Keratinocyte (primary cell): ENCODE measurements around the gene TECR. TPM values are rescaled to one million over a fixed set of nuclear protein-coding genes. Genes with fewer than 3 reads are reported as not detected.

ENCODE experiments used
- DNase-seq: peaks from one replicate; pipeline ENCODE4 v3.0.0-alpha.2; 2011; ENCODE audit warnings: low read depth, missing footprints, low spot score
- FAIRE-seq: peaks from 2 replicates; lab custom pipeline; 2011; peaks lifted over from hg19 to GRCh38; lab: Jason Lieb, UNC
- H2AFZ ChIP-seq: 2 replicates; pipeline ENCODE4 v1.6.0; 2012; ENCODE audit warnings: low read length, control low read depth, inconsistent platforms; ENCODE audit not compliant: control insufficient read depth
- H3K27ac ChIP-seq: 2 replicates; pipeline ENCODE4 v1.5.1; 2011; ENCODE audit warnings: low read length; ENCODE audit not compliant: control insufficient read depth, insufficient read depth
- H3K27me3 ChIP-seq: 3 replicates; pipeline ENCODE4 v1.6.0; 2011; ENCODE audit warnings: low read length; ENCODE audit not compliant: control insufficient read depth, insufficient read depth; ENCODE audit errors: extremely low read depth
- H3K36me3 ChIP-seq, 2 experiments: 2 replicates in 1 of 2; 3 replicates in 1 of 2; pipeline ENCODE4 v1.5.1; 2011; ENCODE audit warnings: low read length in 2 of 2, mild to moderate bottlenecking in 1 of 2; ENCODE audit not compliant: control insufficient read depth in 2 of 2, insufficient read depth in 2 of 2; ENCODE audit errors: extremely low read depth in 1 of 2
- H3K4me1 ChIP-seq: 3 replicates; pipeline ENCODE4 v1.5.1; 2011; ENCODE audit warnings: low read length; ENCODE audit not compliant: control insufficient read depth, insufficient read depth; ENCODE audit errors: extremely low read depth
- H3K4me2 ChIP-seq: 3 replicates; pipeline ENCODE4 v1.6.0; 2011; ENCODE audit warnings: low read depth, low read length; ENCODE audit not compliant: control insufficient read depth, insufficient read depth; ENCODE audit errors: extremely low read depth
- H3K4me3 ChIP-seq, 3 experiments: fragments of 200-600 bp in 1 of 3; sonication (generic) in 1 of 3; 2 replicates in 2 of 3; 3 replicates in 1 of 3; pipeline ENCODE4 v1.5.1; 2011 to 2016; ENCODE audit warnings: low read length in 3 of 3, mild to moderate bottlenecking in 3 of 3, control low read depth in 2 of 3, inconsistent platforms in 1 of 3, low read depth in 1 of 3, mixed read lengths in 1 of 3, mixed run types in 1 of 3, moderate library complexity in 1 of 3; ENCODE audit not compliant: control insufficient read depth in 2 of 3, insufficient read depth in 2 of 3; ENCODE audit errors: extremely low read depth in 1 of 3
- H3K79me2 ChIP-seq: 2 replicates; pipeline ENCODE4 v1.6.0; 2012; ENCODE audit warnings: low read length; ENCODE audit not compliant: control insufficient read depth, insufficient read depth
- H3K9ac ChIP-seq: 3 replicates; pipeline ENCODE4 v1.6.0; 2011; ENCODE audit warnings: low read length; ENCODE audit not compliant: control insufficient read depth, insufficient read depth; ENCODE audit errors: extremely low read depth
- H3K9me1 ChIP-seq: 3 replicates; pipeline ENCODE4 v1.6.0; 2011; ENCODE audit warnings: low read length; ENCODE audit not compliant: control insufficient read depth, insufficient read depth; ENCODE audit errors: extremely low read depth
- H3K9me3 ChIP-seq: 2 replicates; pipeline ENCODE4 v1.5.1; 2012; ENCODE audit warnings: low read depth, low read length; ENCODE audit not compliant: control insufficient read depth
- H4K20me1 ChIP-seq: 3 replicates; pipeline ENCODE4 v1.6.0; 2011; ENCODE audit warnings: low read length; ENCODE audit not compliant: control insufficient read depth, insufficient read depth; ENCODE audit errors: extremely low read depth
- EZH2 ChIP-seq: IDR thresholded peaks from one replicate; pipeline ENCODE4 v1.6.1; 2012; ENCODE audit warnings: inconsistent platforms, mild to moderate bottlenecking, low read length, moderate library complexity
- dilution Hi-C: fragments of 300-500 bp; cut with MboI; formaldehyde crosslinking; loops from one replicate; pipeline ENCODE4 v1.7.0; 2020; ENCODE audit warnings: low sequenced_read_pairs; ENCODE audit not compliant: extremely low pct_ligation_motif_present
- polyA plus RNA-seq, 5 experiments: library from polyadenylated mRNA; depleted of rRNA in 3 of 5; stranded (reverse) in 3 of 5; stranded (forward) in 1 of 5; unstranded in 1 of 5; fragments of >200 nt; gene quantifications; 1 replicate in 1 of 5; 2 replicates in 3 of 5; 3 replicates in 1 of 5; pipeline versions ENCODE4 v1.2.1 to v1.2.3, GENCODE V29; 2011 to 2012; ENCODE audit warnings: missing spikeins in 2 of 5, low read depth in 1 of 5, low replicate concordance in 1 of 5
- TF ChIP-seq, protein P1 (sequence below), 3 experiments: IDR thresholded peaks in 1 of 3; conservative IDR thresholded peaks in 1 of 3; optimal IDR thresholded peaks in 1 of 3; 2 replicates in 2 of 3; 3 replicates in 1 of 3; pipeline versions ENCODE3 to v1.5.1; 2011; ENCODE audit warnings: low read length in 3 of 3, mild to moderate bottlenecking in 3 of 3, moderate library complexity in 2 of 3, control low read depth in 1 of 3, inconsistent platforms in 1 of 3; ENCODE audit not compliant: insufficient read depth in 2 of 3; ENCODE audit errors: extremely low read depth in 1 of 3

Gene TECR
- polyA plus RNA-seq, 1 donor (not counting 4 experiments of a cell fraction or from before 2014, with no cell fraction given) = 92.3 TPM

- H3K79me2 ChIP-seq = peaks cover 58% of the 10 kb centered on the region
- H3K27ac ChIP-seq = peak overlapping the region; percentile 45
- no peaks in the 10 kb centered on the region for H3K9me3 ChIP-seq
- H3K36me3 ChIP-seq = peaks cover 0 to 7% of the 10 kb centered on the region in 2 experiments
- no peak overlapping the region for H3K4me3 ChIP-seq
- DNase-seq (peak; percentile 50), FAIRE-seq (peak; percentile 69)
- H3K9me1 ChIP-seq = no peaks in the 10 kb centered on the region
- peaks cover 8% of the 10 kb centered on the region for H4K20me1 ChIP-seq
- H3K4me1 ChIP-seq = peaks cover 58% of the 10 kb centered on the region
- dilution Hi-C loops = no loop called here
- no peak for TF ChIP-seq EZH2
- TF ChIP-seq, protein P1, sequence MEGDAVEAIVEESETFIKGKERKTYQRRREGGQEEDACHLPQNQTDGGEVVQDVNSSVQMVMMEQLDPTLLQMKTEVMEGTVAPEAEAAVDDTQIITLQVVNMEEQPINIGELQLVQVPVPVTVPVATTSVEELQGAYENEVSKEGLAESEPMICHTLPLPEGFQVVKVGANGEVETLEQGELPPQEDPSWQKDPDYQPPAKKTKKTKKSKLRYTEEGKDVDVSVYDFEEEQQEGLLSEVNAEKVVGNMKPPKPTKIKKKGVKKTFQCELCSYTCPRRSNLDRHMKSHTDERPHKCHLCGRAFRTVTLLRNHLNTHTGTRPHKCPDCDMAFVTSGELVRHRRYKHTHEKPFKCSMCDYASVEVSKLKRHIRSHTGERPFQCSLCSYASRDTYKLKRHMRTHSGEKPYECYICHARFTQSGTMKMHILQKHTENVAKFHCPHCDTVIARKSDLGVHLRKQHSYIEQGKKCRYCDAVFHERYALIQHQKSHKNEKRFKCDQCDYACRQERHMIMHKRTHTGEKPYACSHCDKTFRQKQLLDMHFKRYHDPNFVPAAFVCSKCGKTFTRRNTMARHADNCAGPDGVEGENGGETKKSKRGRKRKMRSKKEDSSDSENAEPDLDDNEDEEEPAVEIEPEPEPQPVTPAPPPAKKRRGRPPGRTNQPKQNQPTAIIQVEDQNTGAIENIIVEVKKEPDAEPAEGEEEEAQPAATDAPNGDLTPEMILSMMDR (optimal IDR thresholded peaks at IDR 0.05 in 1 of 3, IDR thresholded peaks at IDR 0.05 in 1 of 3, conservative IDR thresholded peaks at IDR 0.05 in 1 of 3; ENCODE audit: extremely low read depth in 1 of 3, insufficient read depth in 2 of 3, low read length in 3 of 3) = peak; percentile 90 to 99 (median 99)
- H3K27me3 ChIP-seq = no peaks in the 10 kb centered on the region
- peak overlapping the region; percentile 35 for H3K9ac ChIP-seq
- peak overlapping the region; percentile 49 for H3K4me2 ChIP-seq
- no peak overlapping the region for H2AFZ ChIP-seq
Observed at GRCh38 chr19:14556662-14557188, 27.3 kb downstream of the TECR start.

DNA sequence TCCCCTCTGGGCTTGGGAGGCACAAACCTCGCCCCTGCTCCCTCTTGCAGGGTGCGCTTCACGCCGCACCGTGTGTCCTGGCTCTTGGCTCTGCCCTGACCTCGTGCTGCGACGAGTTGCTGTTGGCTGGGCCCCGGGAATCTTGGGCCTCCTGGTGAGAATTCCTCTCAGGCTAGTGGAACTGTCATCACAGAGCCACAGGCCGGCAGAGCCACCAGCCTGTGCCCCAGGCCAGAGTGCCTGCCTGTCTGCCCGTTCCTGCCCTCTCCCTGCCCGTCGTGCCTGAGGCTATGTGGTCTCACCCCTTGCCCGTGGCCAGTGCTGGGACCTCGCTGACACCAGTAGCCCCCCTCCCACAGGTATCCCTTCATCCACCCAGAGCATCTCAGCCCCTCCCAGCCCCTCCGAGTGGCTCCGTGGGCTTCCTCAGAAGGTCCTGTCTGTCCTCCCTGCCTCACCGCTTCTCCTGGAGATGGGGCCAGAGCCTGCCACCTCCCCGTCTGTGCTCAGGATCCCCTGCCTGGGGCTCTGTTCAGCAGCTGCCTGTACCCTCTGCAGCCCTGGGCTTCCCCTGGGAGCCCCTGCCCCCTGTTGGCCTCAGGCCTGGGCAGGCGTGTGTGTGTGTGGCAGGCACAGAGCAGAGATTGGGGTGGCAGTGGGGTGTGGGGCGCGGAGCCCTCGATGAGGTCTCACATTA is 29.1 kb downstream of the TECR start:
- Histone ChIP-seq H3K27ac (no peak overlapping the region), H3K36me3 (peaks cover 0 to 4% of the 10 kb centered on the region in 2 experiments), H3K27me3 (no peaks in the 10 kb centered on the region), H3K9me3 (no peaks in the 10 kb centered on the region), H2AFZ (no peak overlapping the region), H3K9me1 (no peaks in the 10 kb centered on the region), H3K4me2 (no peak overlapping the region), H4K20me1 (peaks cover 8% of the 10 kb centered on the region), H3K4me1 (peaks cover 66% of the 10 kb centered on the region), H3K4me3 (no peak overlapping the region), H3K9ac (peak overlapping the region; percentile 4), H3K79me2 (peaks cover 45% of the 10 kb centered on the region)
- TF ChIP-seq EZH2 = no peak
- TF ChIP-seq, protein P1 (optimal IDR thresholded peaks at IDR 0.05 in 1 of 3, IDR thresholded peaks at IDR 0.05 in 1 of 3, conservative IDR thresholded peaks at IDR 0.05 in 1 of 3; ENCODE audit: extremely low read depth in 1 of 3, insufficient read depth in 2 of 3, low read length in 3 of 3) = no peak
- dilution Hi-C loops = no loop called here
- FAIRE-seq (no peak), DNase-seq (no peak)
